DND-41 (cell line): ENCODE results near the gene RELN.

Experiments used
- ATAC-seq: fragments of 200-7000 bp; cut with Tn5 transposase; 3 replicates; pipeline ENCODE4 v1.9.1; 2021; ENCODE audit warnings: low read depth; ENCODE audit not compliant: insufficient read depth
- DNase-seq: peaks from one replicate; pipeline ENCODE4 v3.0.0-alpha.2; 2020
- H2AFZ ChIP-seq: 2 replicates; pipeline ENCODE4 v1.6.0; 2012; ENCODE audit warnings: low read depth, low read length
- H3K27ac ChIP-seq: 2 replicates; pipeline ENCODE4 v1.5.1; 2012; ENCODE audit warnings: low read length, inconsistent platforms
- H3K27me3 ChIP-seq: fragments of 200-600 bp; sonication (generic); 2 replicates; pipeline ENCODE4 v1.6.0; 2012; ENCODE audit warnings: low read length, mild to moderate bottlenecking, inconsistent platforms; ENCODE audit not compliant: insufficient read depth, poor library complexity
- H3K36me3 ChIP-seq: 2 replicates; pipeline ENCODE4 v1.5.1; 2012; ENCODE audit warnings: low read length, inconsistent platforms; ENCODE audit not compliant: insufficient read depth
- H3K4me1 ChIP-seq: 2 replicates; pipeline ENCODE4 v1.5.1; 2012; ENCODE audit warnings: mild to moderate bottlenecking, low read length; ENCODE audit not compliant: insufficient read depth
- H3K4me2 ChIP-seq: 2 replicates; pipeline ENCODE4 v1.6.0; 2012; ENCODE audit warnings: mild to moderate bottlenecking, moderate library complexity, low read length, inconsistent platforms; ENCODE audit not compliant: insufficient read depth
- H3K4me3 ChIP-seq, 2 experiments: fragments of 200-600 bp in 1 of 2; shearing (Covaris generic) in 1 of 2; 2 replicates each; pipeline ENCODE4 v1.5.1; 2012 to 2016; ENCODE audit warnings: inconsistent platforms in 2 of 2, low read length in 2 of 2, mild to moderate bottlenecking in 2 of 2, low read depth in 1 of 2, moderate library complexity in 1 of 2
- H3K79me2 ChIP-seq: 2 replicates; pipeline ENCODE4 v1.6.0; 2012; ENCODE audit warnings: low read length, inconsistent platforms; ENCODE audit not compliant: insufficient read depth
- H3K9ac ChIP-seq: 2 replicates; pipeline ENCODE4 v1.6.0; 2012; ENCODE audit warnings: low read depth, mild to moderate bottlenecking, inconsistent platforms, low read length, moderate library complexity
- H3K9me3 ChIP-seq: 2 replicates; pipeline ENCODE4 v1.5.1; 2012; ENCODE audit warnings: low read length, moderate library complexity, mild to moderate bottlenecking, inconsistent platforms; ENCODE audit not compliant: insufficient read depth, severe bottlenecking
- H4K20me1 ChIP-seq: 2 replicates; pipeline ENCODE4 v1.6.0; 2012; ENCODE audit warnings: low read length; ENCODE audit not compliant: insufficient read depth
- EZH2 ChIP-seq: IDR thresholded peaks from 3 replicates; pipeline ENCODE4 v1.6.1; 2012; ENCODE audit warnings: borderline replicate concordance, low read depth, mild to moderate bottlenecking, moderate library complexity, low read length, inconsistent platforms; ENCODE audit not compliant: severe bottlenecking
- TF ChIP-seq, protein P1 (sequence below): IDR thresholded peaks from 2 replicates; pipeline ENCODE4 v1.5.1; 2012; ENCODE audit warnings: borderline replicate concordance, low read length, moderate library complexity, mild to moderate bottlenecking; ENCODE audit not compliant: poor library complexity, severe bottlenecking; ENCODE audit errors: extremely low read depth

RELN gene

DNA sequence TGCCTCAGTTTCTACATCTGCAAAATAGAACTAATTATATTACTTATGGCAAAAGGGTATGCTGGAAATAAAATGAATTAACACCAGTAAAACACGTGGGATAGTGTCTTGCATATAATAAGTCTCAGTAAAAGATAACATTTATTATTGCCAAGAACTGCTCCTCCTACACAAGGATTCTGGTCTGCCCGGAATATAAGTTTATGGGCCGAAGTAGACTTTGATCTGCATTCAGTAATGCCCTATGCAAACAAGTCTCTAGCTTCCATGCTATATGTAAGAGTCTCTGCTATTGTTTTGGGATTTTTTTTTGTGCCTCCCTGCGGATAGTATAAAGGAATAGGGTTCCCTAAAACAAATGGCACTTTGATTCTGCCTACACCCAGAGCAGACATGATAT is 417.9 kb downstream of the RELN start:
- peaks cover 15% of the 10 kb centered on the region for H3K27me3 ChIP-seq
- ATAC-seq, result no peak

DNA sequence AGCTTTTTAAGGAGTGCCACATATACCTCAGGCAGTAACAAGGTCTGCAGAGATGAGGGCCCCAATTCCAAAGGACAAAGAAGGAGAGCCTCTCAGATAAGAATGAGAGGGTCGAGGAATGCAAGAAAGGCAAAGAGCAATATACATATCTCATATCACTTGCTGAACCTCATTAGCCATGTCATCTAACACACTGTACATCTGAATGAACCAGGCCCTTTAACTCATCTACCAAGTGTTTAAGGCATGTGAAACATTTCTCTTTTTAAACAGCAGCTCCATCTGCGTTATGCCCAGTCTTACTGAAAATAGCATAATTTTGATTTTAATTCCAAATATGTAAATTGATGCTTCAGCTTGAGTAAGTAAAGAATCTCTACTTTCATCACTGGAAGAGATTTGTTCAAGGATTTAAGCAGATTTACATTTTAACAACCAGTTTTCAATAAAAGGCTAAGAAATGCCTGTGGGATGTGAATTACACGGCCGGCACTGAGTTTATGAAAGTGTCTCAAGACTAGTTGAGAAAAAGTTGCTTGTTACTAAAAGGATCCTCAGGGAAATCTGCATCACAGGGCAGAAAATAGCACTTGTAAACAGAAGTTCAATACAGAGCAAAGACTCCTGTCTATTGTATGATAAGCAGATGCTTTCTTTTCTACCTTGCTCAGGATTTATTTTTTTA is 419.7 kb downstream of the RELN start:
- Histone ChIP-seq H3K79me2 (no peaks in the 10 kb centered on the region), H3K9ac (no peak overlapping the region), H3K4me3 (no peak overlapping the region), H2AFZ (no peak overlapping the region), H3K4me2 (no peak overlapping the region), H3K36me3 (no peaks in the 10 kb centered on the region), H4K20me1 (no peaks in the 10 kb centered on the region), H3K27me3 (peaks cover 21% of the 10 kb centered on the region), H3K27ac (no peak overlapping the region), H3K4me1 (no peaks in the 10 kb centered on the region), H3K9me3 (no peaks in the 10 kb centered on the region)
- ATAC-seq, result no peak
- no peak for DNase-seq
- TF ChIP-seq, protein P1, sequence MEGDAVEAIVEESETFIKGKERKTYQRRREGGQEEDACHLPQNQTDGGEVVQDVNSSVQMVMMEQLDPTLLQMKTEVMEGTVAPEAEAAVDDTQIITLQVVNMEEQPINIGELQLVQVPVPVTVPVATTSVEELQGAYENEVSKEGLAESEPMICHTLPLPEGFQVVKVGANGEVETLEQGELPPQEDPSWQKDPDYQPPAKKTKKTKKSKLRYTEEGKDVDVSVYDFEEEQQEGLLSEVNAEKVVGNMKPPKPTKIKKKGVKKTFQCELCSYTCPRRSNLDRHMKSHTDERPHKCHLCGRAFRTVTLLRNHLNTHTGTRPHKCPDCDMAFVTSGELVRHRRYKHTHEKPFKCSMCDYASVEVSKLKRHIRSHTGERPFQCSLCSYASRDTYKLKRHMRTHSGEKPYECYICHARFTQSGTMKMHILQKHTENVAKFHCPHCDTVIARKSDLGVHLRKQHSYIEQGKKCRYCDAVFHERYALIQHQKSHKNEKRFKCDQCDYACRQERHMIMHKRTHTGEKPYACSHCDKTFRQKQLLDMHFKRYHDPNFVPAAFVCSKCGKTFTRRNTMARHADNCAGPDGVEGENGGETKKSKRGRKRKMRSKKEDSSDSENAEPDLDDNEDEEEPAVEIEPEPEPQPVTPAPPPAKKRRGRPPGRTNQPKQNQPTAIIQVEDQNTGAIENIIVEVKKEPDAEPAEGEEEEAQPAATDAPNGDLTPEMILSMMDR, result no peak
- TF ChIP-seq EZH2, result no peak

More for the DNA sequence above, 417.9 kb downstream of the RELN start:
- Histone ChIP-seq H3K27ac (no peak overlapping the region), H3K9ac (no peak overlapping the region), H3K4me1 (no peaks in the 10 kb centered on the region), H3K4me2 (no peak overlapping the region), H3K4me3 (no peak overlapping the region), H2AFZ (no peak overlapping the region), H3K36me3 (no peaks in the 10 kb centered on the region), H4K20me1 (no peaks in the 10 kb centered on the region), H3K9me3 (no peaks in the 10 kb centered on the region), H3K79me2 (no peaks in the 10 kb centered on the region)
- TF ChIP-seq EZH2, result no peak
- TF ChIP-seq, protein P1, result no peak
- DNase-seq, result no peak

DNA sequence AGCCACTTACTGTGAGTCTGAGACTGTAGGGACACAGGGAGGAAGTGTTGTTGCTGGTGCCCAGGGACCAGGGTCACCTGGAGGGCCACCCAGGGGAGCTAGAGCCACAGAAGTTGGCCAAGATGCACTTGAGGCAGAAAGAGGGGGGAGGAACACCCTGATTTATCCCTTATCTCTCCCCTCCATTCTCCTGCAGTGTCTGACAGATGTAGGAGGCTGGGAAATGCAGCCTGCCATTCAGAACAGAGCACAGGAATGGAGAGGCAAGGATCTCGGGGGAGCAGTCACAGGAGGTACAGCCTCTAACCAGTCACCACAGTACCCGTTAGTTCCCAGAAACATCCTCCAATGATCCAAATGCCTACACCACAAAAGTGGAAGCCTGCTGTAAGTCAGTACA is 425.0 kb downstream of the RELN start:
- Histone ChIP-seq H3K4me1 (no peaks in the 10 kb centered on the region), H3K36me3 (no peaks in the 10 kb centered on the region), H2AFZ (no peak overlapping the region), H4K20me1 (no peaks in the 10 kb centered on the region), H3K27ac (no peak overlapping the region), H3K4me3 (no peak overlapping the region), H3K9me3 (no peaks in the 10 kb centered on the region), H3K9ac (no peak overlapping the region), H3K27me3 (peaks cover 29% of the 10 kb centered on the region), H3K4me2 (no peak overlapping the region), H3K79me2 (no peaks in the 10 kb centered on the region)
- DNase-seq (no peak), ATAC-seq (no peak)
- TF ChIP-seq EZH2, result no peak

DNA sequence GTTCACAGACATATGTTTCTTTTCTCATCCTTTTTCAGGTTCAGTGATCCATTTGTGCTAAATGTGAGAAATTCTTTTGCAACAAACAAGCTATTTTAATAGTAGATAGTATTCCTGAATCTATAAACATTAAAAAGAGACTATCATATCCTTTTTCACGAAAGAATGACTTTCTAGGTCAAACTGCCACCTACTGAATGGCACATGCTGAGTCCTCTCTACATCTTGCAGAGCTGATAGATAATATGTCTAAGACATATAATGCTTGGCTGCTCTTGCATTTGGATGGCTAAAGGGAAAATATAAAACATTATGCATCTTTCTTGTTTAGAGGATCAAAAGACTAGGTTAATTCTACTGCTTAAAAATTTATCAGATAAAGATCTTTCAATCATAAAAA is 429.3 kb downstream of the RELN start:
- no peaks in the 10 kb centered on the region for H3K9me3 ChIP-seq
- H3K9ac ChIP-seq, result no peak overlapping the region
- H2AFZ ChIP-seq, result no peak overlapping the region
- peaks cover 23% of the 10 kb centered on the region for H3K27me3 ChIP-seq
- H3K4me2 ChIP-seq, result no peak overlapping the region
- no peaks in the 10 kb centered on the region for H3K36me3 ChIP-seq
- H3K4me3 ChIP-seq, result no peak overlapping the region
- H4K20me1 ChIP-seq, result no peaks in the 10 kb centered on the region
- ATAC-seq (no peak), DNase-seq (no peak)
- no peak overlapping the region for H3K27ac ChIP-seq
- no peaks in the 10 kb centered on the region for H3K79me2 ChIP-seq
- TF ChIP-seq, protein P1, result no peak
- no peak for TF ChIP-seq EZH2
- no peaks in the 10 kb centered on the region for H3K4me1 ChIP-seq
